HG02973 (cell line): ENCODE results near the gene ZSWIM4.
"Not testable (repeated sequence)": the region's sequence is repeated elsewhere in the genome, so short reads cannot be mapped to it uniquely, and the experiment has no call there.

ENCODE experiments used
- ATAC-seq: cut with Tn5 transposase; IDR thresholded peaks from one replicate; pipeline ENCODE4 v1.9.1; 2021; ENCODE audit warnings: moderate library complexity; ENCODE audit not compliant: unreplicated experiment

The ZSWIM4 gene

DNA sequence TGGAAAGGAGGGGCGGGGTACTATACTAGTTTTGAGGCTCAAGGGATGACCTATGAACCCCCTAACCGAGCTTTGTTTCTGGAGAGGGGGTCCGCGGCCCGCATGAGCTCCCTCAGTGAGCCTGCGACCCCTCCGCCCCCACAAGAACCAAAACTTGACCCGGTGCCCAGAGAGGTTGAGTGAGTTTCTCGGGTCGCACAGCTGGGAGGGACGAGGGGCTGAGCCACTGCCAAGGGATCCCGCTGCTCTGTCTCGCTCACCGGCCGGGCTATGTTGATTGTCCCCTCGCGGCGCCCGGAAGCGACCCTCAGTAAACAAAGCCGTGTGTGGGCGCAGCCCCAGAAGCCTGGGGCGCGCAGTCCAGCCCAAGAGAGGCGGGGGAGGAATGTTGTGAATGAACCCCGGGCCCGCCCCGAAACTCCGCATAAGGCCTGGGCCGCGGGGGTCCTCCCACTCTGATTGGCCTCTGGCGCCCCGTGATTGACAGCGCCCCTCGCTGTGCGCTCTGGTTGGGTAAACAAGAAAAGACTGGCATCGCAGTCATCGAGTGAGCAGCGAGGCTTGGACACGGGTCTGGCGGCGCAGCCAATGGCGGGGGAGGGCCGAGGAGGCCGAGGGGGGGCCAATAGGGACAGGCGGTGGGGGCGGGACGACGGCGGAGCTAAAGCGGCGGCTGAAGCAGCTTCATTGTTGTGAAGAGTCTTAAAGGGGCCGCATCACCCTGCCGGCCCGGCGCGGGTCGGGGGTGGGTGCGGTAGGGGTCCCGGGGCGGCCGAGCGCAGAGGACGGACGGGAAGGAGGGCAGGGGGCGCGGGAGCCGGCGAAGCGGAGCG lies at the start of gene ZSWIM4:
TSS of gene ZSWIM4 (plus strand) at position 687 of the 833 bp plus-strand sequence. CDS start 206 bp downstream, outside the sequence.
- peak; percentile 89 for ATAC-seq

DNA sequence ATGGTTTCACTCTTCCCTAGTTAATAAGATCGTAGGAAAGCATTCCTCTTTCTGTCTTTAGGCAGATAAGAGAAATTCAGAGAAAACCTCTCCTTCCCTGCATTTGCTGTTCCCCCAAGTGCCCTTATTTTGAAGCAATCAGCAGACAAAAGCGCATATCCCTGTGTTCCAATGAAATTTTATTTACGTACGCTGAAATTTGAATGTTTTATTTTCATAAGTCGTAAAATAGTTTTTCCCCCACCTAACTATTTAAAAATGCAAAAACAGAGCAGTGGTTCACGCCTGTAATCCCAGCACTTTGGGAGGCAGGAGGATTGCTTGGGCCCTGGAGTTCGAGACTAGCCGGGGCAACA lies 48.2 kb upstream of the ZSWIM4 start:
- ATAC-seq: no peak

DNA sequence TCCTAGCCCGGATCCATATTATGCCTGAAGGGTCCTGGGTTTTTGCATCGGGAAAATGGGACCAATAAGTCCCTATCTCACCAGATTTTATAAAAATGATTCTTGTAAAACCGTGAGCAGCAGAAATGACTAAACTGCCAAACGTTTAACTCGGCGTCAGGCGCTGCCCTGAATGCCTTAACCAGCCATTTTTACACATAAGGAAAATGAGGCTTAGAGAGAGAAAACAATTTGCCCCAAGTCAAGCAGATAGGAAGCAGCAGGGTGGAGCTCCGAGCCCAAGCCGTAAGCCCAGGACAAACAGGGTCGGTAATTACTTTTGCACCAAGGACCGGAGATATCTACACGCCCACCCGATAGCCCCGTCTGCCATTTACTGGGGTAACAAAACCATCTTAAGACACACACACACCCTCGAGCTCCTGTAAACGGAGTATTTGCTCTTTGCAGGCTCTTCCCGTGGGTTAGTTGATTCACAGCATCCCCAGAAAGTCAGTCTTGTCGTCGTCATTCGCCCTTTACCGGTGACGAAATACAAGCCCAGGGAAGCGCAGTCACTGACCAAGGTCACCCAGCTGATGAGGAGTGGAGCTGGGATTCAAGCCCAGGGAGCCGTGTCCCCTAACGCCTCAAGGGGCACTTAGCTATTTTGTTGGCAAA lies 46.9 kb upstream of the ZSWIM4 start:
- ATAC-seq: no peak

DNA sequence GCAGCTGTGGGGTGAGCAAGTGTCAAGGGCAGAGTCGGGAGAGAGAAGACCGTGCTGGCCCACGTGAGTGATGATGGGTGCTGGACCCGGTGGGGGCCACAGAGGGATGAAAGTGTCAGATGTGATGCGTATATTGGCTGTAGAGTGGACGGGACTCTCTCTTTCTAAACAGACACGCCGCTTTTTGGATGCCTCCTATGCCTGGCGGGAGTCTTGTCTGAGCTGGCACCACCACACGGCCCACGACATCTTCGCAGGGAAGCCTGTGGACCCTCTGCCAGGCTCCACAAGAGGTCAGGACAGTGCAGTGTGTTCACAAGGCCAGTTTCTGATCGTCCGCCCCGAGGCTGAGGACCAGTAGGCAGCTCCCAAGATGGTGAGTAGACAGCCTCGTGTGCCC lies 43.8 kb upstream of the ZSWIM4 start:
- ATAC-seq: no peak

DNA sequence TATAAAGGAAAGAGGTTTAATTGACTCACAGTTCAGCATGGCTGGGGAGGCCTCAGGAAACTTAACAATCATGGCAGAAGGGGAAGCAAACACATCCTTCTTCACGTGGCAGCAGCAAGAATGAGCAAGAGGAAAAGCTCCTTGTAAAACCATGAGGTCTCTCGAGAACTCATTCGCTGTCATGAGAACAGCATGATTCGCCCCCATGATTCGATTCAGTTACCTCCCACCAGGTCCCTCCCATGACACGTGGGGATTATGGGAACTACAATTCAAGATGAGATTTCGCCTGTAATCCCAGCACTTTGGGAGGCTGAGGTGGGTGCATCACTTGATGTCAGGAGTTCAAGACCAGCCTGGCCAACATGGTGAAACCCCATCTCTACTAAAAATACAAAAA lies 41.6 kb upstream of the ZSWIM4 start:
- not testable (repeated sequence) for ATAC-seq

DNA sequence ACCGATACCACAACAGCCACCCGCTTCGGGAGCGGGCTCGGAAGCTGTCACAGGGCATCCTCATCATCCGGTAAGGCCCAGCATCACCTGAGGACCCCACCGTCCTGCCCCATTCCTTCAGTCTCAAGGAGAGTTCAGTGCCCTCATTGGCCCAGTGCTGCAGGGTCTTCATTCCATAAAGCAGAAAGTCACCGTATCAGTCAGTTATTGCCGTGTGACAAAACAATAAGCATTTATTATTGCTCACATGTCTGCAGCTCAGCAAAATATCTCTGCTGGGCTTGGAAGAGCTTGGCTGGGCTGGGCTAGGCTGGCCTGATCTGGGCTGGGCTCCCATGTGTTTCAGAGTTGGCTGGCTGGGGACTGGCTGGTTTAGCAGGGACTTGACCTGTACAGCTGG lies 39.0 kb upstream of the ZSWIM4 start:
- no peak for ATAC-seq

DNA sequence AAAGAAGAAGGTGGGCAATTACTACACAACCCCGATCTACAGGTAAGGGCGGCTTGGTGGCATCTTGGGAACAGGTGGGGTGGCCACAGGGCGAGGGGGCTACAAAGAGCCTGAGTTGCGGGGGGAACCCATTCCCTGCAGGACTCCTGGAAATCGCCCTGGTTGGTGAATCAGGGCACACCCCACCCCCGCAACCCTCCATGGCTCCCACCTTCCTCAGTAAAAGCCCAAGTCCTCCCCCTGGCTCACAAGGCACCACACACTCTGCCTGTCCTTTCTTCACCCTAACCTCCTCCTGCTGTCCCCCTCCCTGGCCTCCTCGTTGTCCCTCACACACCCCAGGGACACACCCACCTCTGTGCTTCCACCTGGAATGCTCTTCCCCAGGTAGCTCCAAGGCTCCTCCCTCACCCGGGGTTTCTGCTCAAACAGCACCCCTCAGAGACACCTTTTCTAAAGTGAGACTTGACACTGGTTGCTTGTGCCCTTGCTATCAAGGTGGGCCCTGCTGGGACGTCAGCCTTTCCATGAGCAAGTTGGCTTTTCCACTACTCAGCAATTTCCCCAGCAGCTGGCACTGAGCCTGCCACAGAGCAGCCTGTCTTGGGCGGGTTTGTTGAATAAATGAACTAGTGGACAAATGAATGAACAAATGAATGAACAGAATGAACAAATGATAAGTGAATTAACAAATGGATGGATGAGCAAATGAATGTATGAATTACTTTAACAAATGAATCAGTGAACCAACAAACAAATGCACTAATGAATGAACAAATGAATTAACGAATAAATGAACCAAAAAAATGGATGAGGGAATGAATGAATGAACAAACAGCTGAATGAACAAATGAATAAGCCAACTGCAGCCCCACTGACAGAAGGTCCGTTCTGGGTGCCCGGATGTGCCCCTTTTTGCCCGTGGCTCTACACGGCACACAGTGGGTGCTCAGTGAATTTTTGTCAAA lies 37.2 kb upstream of the ZSWIM4 start:
- no peak for ATAC-seq

DNA sequence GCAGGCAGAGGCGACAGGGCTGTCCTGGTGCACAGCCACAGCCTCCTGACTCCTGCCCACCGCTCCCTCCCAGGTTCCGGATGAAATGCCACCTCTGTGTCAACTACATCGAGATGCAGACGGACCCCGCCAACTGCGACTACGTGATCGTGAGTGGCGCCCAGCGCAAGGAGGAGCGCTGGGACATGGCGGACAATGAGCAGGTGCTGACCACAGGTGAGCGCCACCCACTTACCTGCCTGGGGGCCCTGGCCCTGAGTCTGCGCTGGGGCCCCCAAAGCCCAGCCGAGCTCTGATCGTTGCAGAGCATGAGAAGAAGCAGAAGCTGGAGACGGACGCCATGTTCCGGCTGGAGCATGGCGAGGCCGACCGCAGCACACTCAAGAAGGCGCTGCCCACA lies 36.4 kb upstream of the ZSWIM4 start:
- ATAC-seq: no peak

DNA sequence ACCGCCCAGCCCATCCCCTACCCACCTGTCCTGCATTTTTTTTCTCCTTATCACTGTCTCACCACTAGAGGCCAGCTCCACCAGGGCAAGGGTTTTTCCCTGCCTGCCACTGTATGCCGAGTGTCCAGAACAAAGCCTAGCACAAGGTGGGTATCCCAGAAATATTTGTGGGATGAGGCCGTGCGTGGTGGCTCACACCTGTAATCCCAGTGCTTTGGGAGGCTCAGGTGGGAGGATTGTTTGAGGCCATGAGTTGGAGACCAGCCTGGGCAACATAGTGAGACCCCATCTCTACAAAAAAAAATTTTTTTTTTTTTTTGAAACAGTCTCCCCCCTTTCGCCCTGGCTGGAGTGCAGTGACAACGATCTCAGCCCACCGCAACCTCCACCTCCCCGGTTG lies 33.8 kb upstream of the ZSWIM4 start:
- ATAC-seq: no peak

DNA sequence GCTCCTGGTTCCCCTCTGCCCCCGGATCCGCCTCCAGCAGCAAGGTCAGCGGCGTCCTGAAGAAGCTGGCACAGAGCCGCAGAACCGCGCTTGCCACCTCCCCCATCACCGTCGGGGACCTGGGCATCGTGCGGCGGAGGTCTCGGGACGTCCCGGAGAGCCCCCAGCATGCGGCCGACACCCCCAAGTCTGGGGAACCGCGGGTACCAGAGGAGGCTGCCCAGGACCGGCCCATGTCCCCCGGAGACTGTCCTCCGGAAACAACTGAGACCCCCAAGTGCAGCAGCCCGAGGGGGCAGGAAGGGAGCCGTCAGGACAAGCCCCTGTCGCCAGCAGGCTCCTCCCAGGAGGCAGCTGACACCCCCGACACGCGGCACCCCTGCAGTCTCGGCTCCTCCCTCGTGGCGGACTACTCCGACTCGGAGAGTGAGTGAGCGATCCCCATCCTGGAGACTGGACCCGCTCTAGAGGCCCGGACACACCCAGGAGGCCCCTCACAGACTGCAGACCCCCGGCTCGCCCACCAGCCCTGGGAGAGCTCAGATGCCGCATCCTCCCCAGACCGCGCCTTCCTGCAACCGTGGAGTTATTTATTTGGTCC lies 32.5 kb upstream of the ZSWIM4 start:
- ATAC-seq: no peak

DNA sequence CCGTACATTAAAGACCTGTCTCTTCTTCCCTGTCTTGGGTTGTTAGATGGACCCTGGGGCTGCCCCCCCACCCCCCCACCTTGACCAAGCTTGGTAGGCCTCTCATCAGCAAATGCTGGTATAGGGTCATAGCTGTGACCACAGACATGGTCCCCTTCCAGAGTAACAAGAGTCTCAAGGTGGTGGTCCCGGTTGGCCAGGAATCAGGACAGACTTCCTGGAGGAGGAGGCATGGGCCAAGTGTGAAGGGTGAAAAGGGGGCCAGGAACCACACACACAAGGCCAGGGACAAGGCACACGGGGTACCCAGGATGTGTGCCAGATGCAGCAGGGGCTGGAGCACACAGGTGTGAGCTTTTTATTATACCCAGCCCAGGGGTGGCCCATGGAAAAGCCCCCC lies 32.0 kb upstream of the ZSWIM4 start:
- ATAC-seq: no peak

DNA sequence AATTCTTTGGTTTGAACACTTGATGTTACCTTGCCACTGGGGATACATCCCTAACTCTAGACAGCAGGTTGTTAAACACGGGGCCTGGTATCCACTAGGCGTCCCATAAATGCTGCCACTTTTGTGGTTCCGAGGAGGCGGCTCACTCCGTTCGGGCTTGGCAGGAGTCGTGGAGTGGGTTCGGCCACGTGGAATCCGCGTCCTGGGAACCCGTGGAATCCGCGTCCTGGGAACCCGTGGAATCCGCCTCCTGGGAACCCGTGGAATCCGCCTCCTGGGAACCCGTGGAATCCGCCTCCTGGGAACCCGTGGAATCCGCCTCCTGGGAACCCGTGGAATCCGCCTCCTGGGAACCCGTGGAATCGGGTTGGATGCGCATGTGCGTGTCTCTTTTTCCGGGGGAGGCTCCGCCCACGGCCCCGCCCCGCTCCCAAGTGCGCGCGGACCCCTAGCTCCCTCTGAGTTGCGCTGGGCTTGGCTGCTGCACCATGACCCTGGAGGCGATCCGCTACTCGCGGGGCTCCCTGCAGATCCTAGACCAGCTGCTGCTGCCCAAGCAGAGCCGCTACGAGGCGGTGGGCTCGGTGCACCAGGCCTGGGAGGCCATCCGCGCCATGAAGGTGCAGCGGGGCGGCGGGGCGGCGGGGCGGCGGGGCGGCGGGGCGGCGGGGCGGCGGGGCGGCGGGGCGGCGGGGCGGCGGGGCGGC lies 31.0 kb upstream of the ZSWIM4 start, which contains the start of gene MRI1:
TSS of gene MRI1 (plus strand) at position 422 of the 707 bp plus-strand sequence. CDS start at position 489, 67 bp downstream.
- no peak for ATAC-seq

DNA sequence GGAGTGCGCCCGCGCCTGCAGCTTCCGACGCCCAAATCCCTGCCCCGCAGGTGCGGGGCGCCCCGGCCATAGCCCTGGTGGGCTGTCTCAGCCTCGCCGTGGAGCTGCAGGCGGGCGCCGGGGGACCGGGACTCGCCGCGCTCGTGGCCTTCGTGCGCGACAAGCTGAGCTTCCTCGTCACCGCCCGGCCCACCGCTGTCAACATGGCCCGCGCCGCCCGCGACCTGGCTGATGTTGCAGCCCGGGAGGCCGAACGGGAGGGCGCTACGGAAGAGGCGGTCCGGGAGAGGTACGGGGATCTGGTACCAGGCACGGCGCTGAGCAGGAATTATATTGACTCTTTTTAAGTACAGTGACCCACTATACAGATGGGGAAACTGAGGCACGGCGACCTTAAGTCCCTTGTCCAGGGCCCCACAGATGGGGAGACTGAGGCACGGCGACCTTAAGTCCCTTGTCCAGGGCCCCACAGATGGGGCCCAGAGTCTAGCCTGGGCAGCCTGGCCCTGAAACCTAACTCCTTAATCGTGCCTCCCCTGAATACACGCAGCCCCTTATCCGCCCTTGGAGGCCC lies 30.3 kb upstream of the ZSWIM4 start:
- no peak for ATAC-seq

DNA sequence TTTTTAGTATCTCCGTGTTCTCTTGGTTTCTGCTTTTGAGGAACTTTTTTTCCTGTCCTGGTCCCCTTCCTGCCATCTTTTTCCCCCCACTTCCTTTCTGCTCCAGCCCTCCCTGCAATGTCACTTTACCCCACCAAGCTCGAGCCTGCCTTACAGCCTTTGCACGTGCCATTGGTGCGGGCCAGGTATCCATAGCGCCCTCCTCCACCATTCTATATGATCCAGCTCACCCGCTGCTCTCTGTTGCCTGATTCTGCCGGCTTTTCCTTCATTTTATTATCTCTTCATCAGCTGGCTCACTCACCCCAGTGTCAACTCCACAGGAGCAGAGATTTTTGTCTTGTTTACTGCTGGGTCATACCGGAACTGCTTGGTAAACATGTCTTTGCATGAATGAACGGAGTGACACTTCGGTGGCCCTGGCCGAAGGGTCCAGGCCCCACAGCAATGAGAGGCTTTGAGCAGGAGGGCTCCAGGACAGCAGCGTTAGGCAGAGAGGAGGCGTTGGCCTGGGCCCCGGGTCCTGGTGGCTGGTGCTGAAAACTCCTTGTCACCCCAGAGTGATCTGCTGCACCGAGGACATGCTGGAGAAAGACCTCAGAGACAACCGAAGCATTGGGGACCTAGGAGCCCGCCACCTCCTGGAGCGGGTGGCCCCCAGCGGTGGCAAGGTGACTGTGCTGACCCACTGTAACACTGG lies 29.7 kb upstream of the ZSWIM4 start:
- no peak for ATAC-seq

DNA sequence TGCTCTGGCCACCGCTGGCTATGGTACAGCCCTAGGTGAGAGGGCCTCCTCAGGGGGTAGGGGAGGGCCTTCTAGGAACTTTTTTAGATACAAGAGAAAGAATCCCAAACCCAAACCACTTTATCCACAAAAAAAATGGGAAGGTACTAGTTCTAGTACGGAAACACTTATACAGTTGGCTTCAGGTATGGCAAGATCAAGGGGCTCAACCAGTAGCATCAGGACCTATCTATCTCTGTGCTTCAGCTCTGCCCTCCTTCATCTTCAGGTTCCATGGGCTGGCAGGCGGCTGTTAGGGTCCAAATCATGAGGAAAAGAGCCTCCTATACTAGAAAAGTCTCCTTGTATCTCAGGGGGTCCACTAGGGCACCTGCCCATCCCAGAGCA lies 29.2 kb upstream of the ZSWIM4 start:
- ATAC-seq: no peak

DNA sequence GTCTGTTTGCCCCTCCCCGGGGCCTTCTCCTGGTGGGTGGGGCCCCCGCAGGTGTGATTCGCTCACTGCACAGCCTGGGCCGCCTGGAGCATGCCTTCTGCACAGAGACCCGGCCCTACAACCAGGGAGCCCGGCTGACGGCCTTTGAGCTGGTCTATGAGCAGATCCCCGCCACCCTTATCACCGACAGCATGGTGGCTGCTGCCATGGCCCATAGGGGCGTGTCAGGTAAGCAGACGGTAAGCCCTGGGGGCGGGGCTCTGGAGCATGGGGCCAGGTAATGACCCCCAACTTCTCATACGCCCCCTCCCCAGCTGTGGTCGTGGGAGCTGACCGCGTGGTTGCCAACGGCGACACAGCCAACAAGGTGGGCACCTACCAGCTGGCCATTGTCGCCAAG lies 26.7 kb upstream of the ZSWIM4 start:
- no peak for ATAC-seq

DNA sequence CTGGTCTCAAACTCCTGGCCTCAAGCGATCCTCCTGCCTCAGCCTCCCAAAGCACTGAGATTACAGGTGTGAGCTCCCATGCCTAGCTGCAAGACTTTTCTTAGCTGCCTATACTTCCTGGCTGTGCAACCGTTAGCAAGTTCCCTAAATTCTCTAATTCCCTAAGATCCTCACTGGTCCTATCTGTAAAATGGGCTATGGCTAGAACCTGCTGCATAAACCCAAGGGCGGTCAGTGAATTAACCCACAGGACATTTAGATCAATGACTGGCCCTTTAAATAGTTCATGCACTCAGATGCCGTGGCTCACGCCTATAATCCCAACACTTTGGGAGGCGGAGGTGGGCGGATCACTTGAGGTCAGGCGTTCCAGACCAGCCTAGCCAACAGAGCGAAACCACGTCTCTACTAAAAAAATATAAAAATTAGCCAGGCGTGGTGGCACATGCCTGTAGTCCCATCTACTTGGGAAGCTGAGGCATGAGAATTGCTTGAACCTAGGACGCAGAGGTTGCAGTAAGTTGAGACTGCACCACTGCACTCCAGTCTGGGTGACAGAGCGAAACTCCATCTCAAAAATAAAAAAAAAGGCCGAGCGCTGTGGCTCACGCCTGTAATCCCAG lies 25.1 kb upstream of the ZSWIM4 start:
- no peak for ATAC-seq

DNA sequence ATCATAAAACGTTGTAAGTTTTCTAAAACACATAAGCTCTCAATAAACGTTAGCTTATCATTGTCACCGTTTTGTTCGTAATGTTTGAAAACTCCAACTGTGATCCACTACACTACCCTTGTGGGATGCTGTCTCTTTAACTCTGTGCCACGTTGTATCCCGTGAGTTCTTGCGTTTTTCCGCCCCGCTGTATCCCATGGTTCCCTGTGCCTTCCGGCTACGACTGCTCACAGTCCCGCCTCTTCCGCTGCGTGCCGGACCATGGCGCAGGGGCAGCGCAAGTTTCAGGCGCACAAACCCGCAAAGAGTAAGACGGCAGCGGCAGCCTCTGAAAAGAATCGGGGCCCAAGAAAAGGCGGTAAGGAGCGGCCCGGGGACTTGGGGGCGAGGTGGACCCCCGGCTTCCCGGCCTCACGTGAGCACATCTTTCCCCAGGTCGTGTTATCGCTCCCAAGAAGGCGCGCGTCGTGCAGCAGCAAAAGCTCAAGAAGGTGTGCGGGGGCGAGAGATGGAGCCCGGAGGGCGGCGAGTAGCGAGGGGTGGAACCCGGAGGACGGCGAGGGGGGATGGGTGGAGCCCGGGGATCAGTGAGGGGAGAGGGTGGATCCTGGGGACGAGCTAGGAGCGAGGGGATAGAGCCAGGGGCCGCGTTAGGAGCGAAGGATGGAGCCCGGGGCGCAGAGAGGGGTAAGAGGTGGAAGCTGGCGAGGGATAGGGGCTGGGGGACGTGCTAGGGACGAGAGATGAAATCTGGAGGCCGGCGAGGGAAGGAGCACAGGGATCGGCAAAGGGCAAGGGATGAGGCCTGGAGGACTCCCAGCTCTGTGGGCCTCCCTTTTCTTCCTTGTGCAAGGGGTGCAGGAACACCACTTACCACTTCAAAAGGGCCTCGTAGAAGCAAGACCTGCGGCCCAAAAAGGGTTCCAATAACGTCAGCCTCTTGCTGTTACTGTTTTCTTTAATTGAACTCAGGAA lies 20.7 kb upstream of the ZSWIM4 start, which contains the start of gene C19orf53:
TSS of gene C19orf53 (plus strand) at position 240 of the 975 bp plus-strand sequence. CDS start at position 262, 22 bp downstream.
- ATAC-seq: peak; percentile 87
